ENCODE measurements around the gene CHRDL1.
"Not testable (repeated sequence)": the region's sequence is repeated elsewhere in the genome, so short reads cannot be mapped to it uniquely, and the experiment has no call there.

CHRDL1 gene

GRCh38 chrX:110795645-110796406 is at the start of gene CHRDL1:
Gene CHRDL1 (minus strand): TSS chrX:110795817. CDS start chrX:110792181, 3,636 bp downstream.
- no peak for DNase-seq

GRCh38 chrX:110836982-110837381 is 41.4 kb upstream of the CHRDL1 start:
- no peak for DNase-seq

DNA sequence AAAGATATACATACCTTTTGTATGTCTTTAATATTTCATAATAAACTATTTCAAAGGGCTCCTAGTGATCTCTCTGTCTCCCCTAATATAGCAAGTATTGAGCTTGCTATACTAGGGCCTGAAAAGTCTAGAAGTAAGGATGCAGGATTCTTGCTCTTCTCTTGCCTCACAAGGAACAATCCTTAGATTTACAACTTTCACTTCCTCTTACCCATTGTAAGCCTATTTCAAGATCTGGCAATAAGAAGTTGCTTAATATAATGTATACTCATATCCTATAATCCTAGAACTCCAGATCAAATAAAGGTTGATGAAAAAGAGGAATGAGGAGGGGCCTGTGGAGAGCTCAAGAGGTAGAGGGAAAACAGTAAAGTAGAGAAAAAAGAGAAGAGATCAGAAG is 40.8 kb upstream of the CHRDL1 start:
- DNase-seq: no peak

- DNase-seq: no peak
Measured at GRCh38 chrX:110836001-110836400, 40.4 kb upstream of the CHRDL1 start.

GRCh38 chrX:110825972-110826371 is 30.4 kb upstream of the CHRDL1 start:
- no peak for DNase-seq

DNA sequence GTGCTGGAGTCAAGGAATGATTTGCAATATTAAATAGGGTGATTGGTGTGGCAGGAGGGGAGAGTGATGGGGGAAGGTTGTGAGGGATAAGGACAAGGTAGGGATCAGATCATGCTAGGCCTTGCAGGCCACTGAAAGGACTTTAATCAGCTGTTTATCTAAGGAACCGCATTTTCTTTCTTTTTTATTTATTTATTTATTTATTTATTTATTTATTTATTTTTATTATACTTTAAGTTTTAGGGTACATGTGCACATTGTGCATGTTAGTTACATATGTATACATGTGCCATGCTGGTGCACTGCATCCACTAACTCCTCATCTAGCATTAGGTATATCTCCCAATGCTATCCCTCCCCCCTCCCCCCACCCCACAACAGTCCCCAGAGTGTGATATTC is 20.9 kb upstream of the CHRDL1 start:
- not testable (repeated sequence) for DNase-seq

GRCh38 chrX:110806145-110806544 is 10.5 kb upstream of the CHRDL1 start:
- DNase-seq: no peak

GRCh38 chrX:110805303-110805702 is 9.7 kb upstream of the CHRDL1 start:
- DNase-seq: no peak

DNA sequence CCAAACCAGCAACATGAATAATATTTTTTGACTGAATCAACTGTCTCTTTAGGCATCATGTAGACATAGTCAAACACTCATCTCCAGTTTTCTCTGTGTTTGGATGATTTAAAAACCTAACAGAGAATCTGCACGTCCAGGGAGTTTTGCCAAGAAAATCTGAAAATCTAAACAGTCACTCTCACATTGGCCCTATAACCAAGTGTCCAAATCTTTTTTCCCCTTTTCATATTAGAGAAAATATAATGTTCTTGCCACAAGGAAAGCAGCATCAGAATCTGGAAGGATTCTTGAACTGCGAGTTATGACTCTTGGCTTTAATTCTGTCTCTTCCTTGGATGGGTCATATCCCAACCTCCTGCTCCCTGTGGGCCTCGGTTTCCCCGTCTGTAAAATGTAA is 8.8 kb upstream of the CHRDL1 start:
- DNase-seq: no peak

DNA sequence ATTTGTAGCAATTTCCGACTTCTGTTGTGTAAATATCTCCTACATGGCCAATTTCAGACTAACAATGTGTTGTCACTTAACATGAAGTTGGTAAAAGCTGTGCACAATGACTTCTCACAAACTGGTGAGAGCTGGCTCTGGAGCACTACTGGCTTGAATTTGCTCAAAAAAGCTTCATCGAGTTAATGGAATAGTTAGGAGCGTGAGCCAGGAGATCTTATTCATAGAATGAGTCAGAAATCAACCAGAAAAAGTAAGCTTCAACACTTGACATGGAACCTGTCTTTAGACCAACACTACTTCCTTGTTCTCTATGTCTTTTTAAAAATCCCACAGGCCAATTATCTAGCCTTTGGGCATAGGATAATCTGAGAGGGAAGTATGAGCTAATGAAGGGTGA is 7.9 kb upstream of the CHRDL1 start:
- no peak for DNase-seq

GRCh38 chrX:110796407-110796697 is 735 bp upstream of the CHRDL1 start:
- no peak for DNase-seq

GRCh38 chrX:110794601-110795000 is 1.0 kb downstream of the CHRDL1 start:
- no peak for DNase-seq

- DNase-seq: no peak
Measured at GRCh38 chrX:110791071-110791470, 4.5 kb downstream of the CHRDL1 start.

DNA sequence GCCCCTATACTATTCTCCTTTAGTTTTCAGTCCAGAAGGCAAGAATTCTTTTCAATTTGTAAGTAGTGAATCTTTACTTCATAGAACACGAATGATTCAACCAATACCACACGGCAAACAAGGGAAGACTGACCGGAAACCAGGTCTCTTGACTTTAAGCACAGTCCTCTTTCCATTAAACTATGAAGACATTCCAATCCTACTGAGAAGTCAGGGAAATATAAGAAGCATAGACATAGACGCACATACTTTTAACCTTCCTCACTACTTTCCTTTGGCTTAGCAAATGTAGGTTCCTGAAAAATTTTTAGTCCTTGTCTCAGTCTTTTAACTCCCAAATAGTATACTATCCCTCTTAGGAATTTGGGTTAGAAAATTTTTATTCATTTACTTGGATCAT is 9.1 kb downstream of the CHRDL1 start:
- no peak for DNase-seq

GRCh38 chrX:110759785-110760184 is 35.8 kb downstream of the CHRDL1 start:
- no peak for DNase-seq

GRCh38 chrX:110758781-110759422 is 36.7 kb downstream of the CHRDL1 start:
- no peak for DNase-seq

DNA sequence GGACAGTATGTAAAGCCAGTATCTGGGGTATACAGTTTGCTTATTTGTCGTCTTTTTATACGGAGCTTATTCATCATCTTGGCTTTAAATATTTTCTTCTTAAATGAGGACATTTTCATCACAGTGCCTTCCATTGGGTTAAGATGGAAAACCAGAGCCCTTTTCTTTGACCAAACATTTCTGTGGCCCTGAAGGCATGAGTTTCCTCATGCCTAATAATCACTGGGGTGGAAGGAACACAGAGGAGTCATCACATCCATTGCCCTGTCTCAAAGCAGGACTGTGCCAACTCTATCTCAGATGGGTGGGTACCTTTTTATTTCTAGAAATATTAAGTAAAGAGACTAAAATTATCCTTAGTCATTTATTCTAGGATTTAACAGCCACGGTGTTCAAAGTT is 40.0 kb downstream of the CHRDL1 start:
- no peak for DNase-seq

DNA sequence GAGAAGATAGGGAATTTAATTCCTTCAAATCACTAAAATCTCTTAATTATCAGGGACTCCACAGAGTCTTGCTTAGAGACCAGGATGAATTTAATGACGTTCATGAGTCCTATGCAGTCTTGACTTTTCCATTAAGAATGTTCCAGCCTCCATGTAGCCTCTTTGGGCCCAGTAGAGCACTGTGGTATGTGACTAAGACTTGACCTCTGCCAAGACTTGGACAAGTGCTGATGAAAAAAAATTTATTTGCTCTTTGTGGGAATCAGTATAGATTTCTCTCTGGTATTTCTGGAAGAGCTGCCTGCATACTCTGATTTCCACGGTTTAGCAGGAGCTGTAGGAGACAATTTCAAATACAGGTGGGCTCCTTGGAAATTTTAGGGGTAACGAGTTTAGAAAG is 40.6 kb downstream of the CHRDL1 start:
- no peak for DNase-seq

GRCh38 chrX:110750526-110751189 is 45.0 kb downstream of the CHRDL1 start:
- no peak for DNase-seq

DNA sequence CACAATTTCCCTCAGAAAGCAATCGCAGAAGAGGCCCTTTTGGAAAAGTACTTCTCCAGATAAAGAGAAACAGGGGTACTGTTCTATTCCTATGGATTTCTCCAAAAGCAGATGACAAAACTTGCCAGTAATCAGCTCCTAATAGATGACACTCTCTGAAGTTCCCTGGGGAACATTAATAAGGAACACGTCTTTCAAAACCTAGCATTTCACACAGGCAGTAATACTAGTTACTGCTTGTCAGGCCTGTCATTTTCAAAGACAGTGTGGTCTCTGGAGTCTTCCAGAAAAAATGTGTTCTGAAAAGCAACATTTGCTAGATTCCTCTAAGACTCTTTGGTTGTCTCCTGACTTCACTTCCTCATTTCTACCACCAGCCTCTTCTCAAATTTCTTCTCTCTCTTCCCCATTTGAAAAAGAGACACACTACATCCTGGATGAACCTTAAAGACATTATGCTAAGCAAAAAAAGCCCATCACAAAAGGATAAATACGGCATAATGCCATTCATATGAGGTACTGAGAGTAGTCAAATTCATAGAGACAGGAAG is 47.3 kb downstream of the CHRDL1 start:
- no peak for DNase-seq

DNA sequence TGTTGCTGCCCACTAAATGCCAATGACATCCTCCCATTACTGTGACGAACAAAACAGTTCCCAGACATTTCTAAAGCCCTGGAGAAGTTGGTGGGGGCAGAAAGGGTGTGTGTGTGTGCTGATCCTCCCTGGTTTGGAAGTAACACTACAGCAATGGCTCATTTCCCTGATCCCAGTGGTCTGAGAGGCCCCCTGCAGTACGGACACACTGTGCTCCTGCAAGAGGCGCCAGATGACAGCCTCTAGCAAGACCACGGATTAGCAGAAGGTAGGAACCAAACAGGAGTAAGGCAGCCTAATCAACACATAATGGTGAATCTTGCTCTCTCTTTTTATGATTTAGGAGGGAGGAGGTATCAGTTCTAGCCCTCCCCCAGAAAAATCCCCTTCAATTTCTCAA is 49.6 kb downstream of the CHRDL1 start:
- no peak for DNase-seq

DNA sequence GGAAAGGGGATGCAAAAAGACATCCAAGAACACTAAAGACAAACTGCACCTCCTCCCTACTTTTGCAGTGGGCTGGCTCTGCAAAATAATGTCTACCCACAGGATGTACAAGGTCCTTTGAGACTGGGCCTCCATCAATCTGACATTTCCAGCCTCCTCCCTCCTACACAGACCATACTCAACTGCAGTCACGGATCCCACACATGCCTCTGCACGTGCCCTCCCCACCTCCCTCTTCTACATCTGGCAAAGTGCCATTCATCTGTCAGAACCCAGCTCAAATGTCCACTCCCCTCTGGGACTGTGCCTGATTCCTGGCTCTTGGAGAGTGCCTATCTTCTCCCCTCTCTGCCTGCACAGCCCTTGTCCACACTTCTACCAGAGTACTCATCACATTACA is 50.3 kb downstream of the CHRDL1 start:
- DNase-seq: no peak

DNA sequence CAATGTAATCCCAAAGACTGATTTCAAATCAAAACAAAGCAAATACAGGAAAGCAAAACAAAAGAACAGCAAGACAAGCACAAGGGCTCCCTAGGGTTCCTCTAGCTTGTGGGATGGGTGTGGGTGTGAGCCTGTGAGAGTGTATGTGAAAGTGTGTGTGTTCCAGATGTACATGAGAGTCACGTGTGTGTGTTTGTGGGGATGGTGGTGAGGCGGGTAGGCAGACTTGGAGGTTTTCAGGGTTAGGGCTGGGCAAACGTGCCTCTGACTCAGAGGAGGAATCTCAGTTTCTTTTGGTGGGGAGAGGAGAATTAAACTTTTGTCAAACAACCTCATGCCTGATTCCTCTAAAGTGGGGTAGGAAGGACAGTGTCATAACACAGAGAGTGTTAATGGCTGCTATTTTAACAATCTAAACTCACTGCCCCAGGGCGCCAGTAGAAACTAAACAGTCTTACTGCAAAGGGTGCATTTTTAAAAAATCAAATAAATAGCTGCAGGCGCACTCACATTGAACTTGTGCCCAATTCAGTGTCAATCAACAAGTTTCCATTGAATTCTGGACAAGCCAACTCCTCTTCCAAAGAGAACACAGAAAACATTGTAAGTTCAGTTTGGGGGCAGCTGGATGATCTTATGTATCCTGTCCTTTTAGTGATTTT is 51.8 kb downstream of the CHRDL1 start:
- DNase-seq: no peak
